ENCODE data around the gene HPD. TPM values are rescaled to one million over a fixed set of nuclear protein-coding genes. Genes with fewer than 3 reads are reported as not detected.
A peak's percentile ranks its signal among the peaks of the same experiment; 100 is the strongest.
"Not testable (repeated sequence)": the region's sequence is repeated elsewhere in the genome, so short reads cannot be mapped to it uniquely, and the experiment has no call there.

Gene HPD
- total RNA-seq, 4 donors from 2014 or later = 1.4 TPM; not detected in 3

- TF ChIP-seq POLR2A (IDR thresholded peaks at IDR 0.05) = peak; percentile 5 to 47
- no peak for TF ChIP-seq EP300 (IDR thresholded peaks at IDR 0.05)
- peak in 2 of 3 donors; percentile 81 to 85 for TF ChIP-seq POLR2AphosphoS5 (IDR thresholded peaks at IDR 0.05)
- peak in 1 of 2 donors; percentile 71 for TF ChIP-seq CTCF (IDR thresholded peaks at IDR 0.05)
- H3K27ac ChIP-seq = peak within 1 kb of the TSS; percentile 91
- H3K4me3 ChIP-seq = peak within 1 kb of the TSS; percentile 68
- 1% methylated on average over 20 of the region's 67 CpGs for WGBS
- peaks cover 5% of the 10 kb centered on the region for H3K36me3 ChIP-seq
- no peaks in the 10 kb centered on the region for H3K9me3 ChIP-seq
- peak; percentile 98 to 99 for DNase-seq (ENCODE audit: low spot score in 2 of 2)
- peaks cover 34% of the 10 kb centered on the region for H3K4me1 ChIP-seq
- peaks cover 10% of the 10 kb centered on the region for H3K27me3 ChIP-seq
Observed at GRCh38 chr12:121888478-121889273, 30.0 kb upstream of the HPD start, which contains the start of gene PSMD9. TSS of gene PSMD9 (plus strand) at chr12:121888790. CDS start at chr12:121888857, 67 bp downstream.

GRCh38 chr12:121888083-121888477, 29.4 kb upstream of the HPD start:
- no peaks in the 10 kb centered on the region for H3K9me3 ChIP-seq
- no peak for TF ChIP-seq POLR2A (IDR thresholded peaks at IDR 0.05)
- TF ChIP-seq POLR2AphosphoS5 (IDR thresholded peaks at IDR 0.05) = no peak
- no peak for TF ChIP-seq EP300 (IDR thresholded peaks at IDR 0.05)
- TF ChIP-seq CTCF (IDR thresholded peaks at IDR 0.05) = no peak
- H3K27ac ChIP-seq = peak overlapping the region; percentile 91
- DNase-seq (ENCODE audit: low spot score in 2 of 2) = no peak
- H3K4me3 ChIP-seq = peak overlapping the region; percentile 68
- peaks cover under 1% of the 10 kb centered on the region for H3K36me3 ChIP-seq
- peaks cover 10% of the 10 kb centered on the region for H3K27me3 ChIP-seq
- WGBS = 53% methylated on average over 6 of the region's 6 CpGs
- H3K4me1 ChIP-seq = peaks cover 28% of the 10 kb centered on the region

- 83% methylated on average over 11 of the region's 11 CpGs for WGBS
Observed at GRCh38 chr12:121885129-121885528, 26.5 kb upstream of the HPD start.

GRCh38 chr12:121883315-121883660, 24.6 kb upstream of the HPD start:
- no peak overlapping the region for H3K4me3 ChIP-seq
- peaks cover 10% of the 10 kb centered on the region for H3K27me3 ChIP-seq
- WGBS = 59% methylated on average over 4 of the region's 4 CpGs
- H3K9me3 ChIP-seq = no peaks in the 10 kb centered on the region
- no peak overlapping the region for H3K27ac ChIP-seq
- DNase-seq (ENCODE audit: low spot score in 2 of 2) = no peak
- H3K4me1 ChIP-seq = peaks cover 5% of the 10 kb centered on the region
- no peaks in the 10 kb centered on the region for H3K36me3 ChIP-seq
- TF ChIP-seq CTCF (IDR thresholded peaks at IDR 0.05) = no peak
- TF ChIP-seq EP300 (IDR thresholded peaks at IDR 0.05) = no peak

More at GRCh38 chr12:121885129-121885528, 26.5 kb upstream of the HPD start:
- Histone ChIP-seq H3K4me1 (peaks cover 16% of the 10 kb centered on the region), H3K27me3 (peaks cover 10% of the 10 kb centered on the region)
- H3K27ac ChIP-seq; H3K9me3 ChIP-seq; DNase-seq (ENCODE audit: low spot score in 2 of 2); H3K36me3 ChIP-seq; H3K4me3 ChIP-seq: not testable (repeated sequence)

GRCh38 chr12:121876080-121876447, 17.4 kb upstream of the HPD start:
- not testable (repeated sequence) for H3K9me3 ChIP-seq; H3K4me1 ChIP-seq; DNase-seq (ENCODE audit: low spot score in 2 of 2); H3K36me3 ChIP-seq; H3K4me3 ChIP-seq; H3K27me3 ChIP-seq; H3K27ac ChIP-seq
- 94% methylated on average over 8 of the region's 8 CpGs for WGBS

- no peaks in the 10 kb centered on the region for H3K9me3 ChIP-seq
- H3K4me3 ChIP-seq = no peak overlapping the region
- 94% methylated on average over 6 of the region's 6 CpGs for WGBS
Observed at GRCh38 chr12:121875582-121875981, 16.9 kb upstream of the HPD start.

More at GRCh38 chr12:121875582-121875981, 16.9 kb upstream of the HPD start:
- Histone ChIP-seq H3K36me3 (no peaks in the 10 kb centered on the region), H3K27me3 (no peaks in the 10 kb centered on the region), H3K4me1 (no peaks in the 10 kb centered on the region), H3K27ac (no peak overlapping the region)
- DNase-seq (ENCODE audit: low spot score in 2 of 2) = no peak
- TF ChIP-seq EP300 (IDR thresholded peaks at IDR 0.05) = no peak
- TF ChIP-seq POLR2A (IDR thresholded peaks at IDR 0.05) = no peak
- no peak for TF ChIP-seq CTCF (IDR thresholded peaks at IDR 0.05)
- no peak for TF ChIP-seq POLR2AphosphoS5 (IDR thresholded peaks at IDR 0.05)
